Gastrocnemius medialis (tissue), 4 donors: ENCODE measurements around the gene PARP8. TPM values are rescaled to one million over a fixed set of nuclear protein-coding genes. Genes with fewer than 3 reads are reported as not detected.

ENCODE experiments used
- ATAC-seq, 2 donors: fragments of 150-250 bp; one replicate each; pipeline ENCODE4 v1.9.1; 2016
- DNase-seq, 2 donors: peaks; one replicate each; pipeline ENCODE4 v3.0.0-alpha.2; 2019
- H3K27ac ChIP-seq, 4 donors: fragments of 200-600 bp; sonication (generic); 1 replicate in 1 of 4; 2 replicates in 3 of 4; pipeline ENCODE4 v1.5.1; 2016 to 2018; ENCODE audit warnings: mild to moderate bottlenecking in 2 of 4, moderate library complexity in 1 of 4
- H3K27me3 ChIP-seq, 3 donors: fragments of 200-600 bp; sonication (generic) in 2 of 3; 1 replicate in 1 of 3; 2 replicates in 2 of 3; pipeline versions ENCODE4 v1.5.1 to v1.6.0; 2016 to 2019; ENCODE audit warnings: mild to moderate bottlenecking in 1 of 3, moderate library complexity in 1 of 3
- H3K36me3 ChIP-seq, 2 donors: fragments of 200-600 bp; sonication (generic) in 1 of 2; one replicate each; pipeline ENCODE4 v1.5.1; 2017 to 2018
- H3K4me1 ChIP-seq, 2 donors: fragments of 200-600 bp; sonication (generic) in 1 of 2; one replicate each; pipeline ENCODE4 v1.5.1; 2016 to 2017; ENCODE audit warnings: mild to moderate bottlenecking in 2 of 2
- H3K4me3 ChIP-seq, 4 donors: fragments of 200-600 bp; sonication (generic) in 3 of 4; 1 replicate in 1 of 4; 2 replicates in 3 of 4; pipeline ENCODE4 v1.5.1; 2016 to 2019; ENCODE audit warnings: mild to moderate bottlenecking in 2 of 4
- H3K9me3 ChIP-seq, 3 donors: fragments of 200-600 bp; sonication (generic) in 2 of 3; 1 replicate in 1 of 3; 2 replicates in 2 of 3; pipeline ENCODE4 v1.5.1; 2016 to 2019
- CTCF ChIP-seq, 5 experiments: fragments of 450-650 bp in 3 of 5; fragments of 200-600 bp in 2 of 5; sonication (generic) in 2 of 5; IDR thresholded peaks in 4 of 5; conservative IDR thresholded peaks in 1 of 5; 1 replicate in 4 of 5; 2 replicates in 1 of 5; pipeline ENCODE4 v1.5.1; 2016 to 2019; ENCODE audit warnings: antibody characterized with exemption in 5 of 5, mild to moderate bottlenecking in 3 of 5, moderate library complexity in 3 of 5
- POLR2A ChIP-seq, 2 donors: fragments of 450-650 bp; IDR thresholded peaks; one replicate each; pipeline ENCODE4 v1.6.1; 2017; ENCODE audit warnings: antibody characterized with exemption in 2 of 2, mild to moderate bottlenecking in 2 of 2, moderate library complexity in 2 of 2
- in situ Hi-C, 4 donors: fragments of 200-750 bp; cut with MboI; loops; one replicate each; pipeline versions ENCODE4 v1.15.0 to v1.8.0; 2017; ENCODE audit warnings: low sequenced_read_pairs in 4 of 4
- intact Hi-C: fragments of 100-400 bp; cut with DNase I; formaldehyde crosslinking; loops from one replicate; pipeline ENCODE4 v1.15.1; 2023; ENCODE audit warnings: low total_unique reads
- total RNA-seq, 4 donors: library from RNA; depleted of rRNA; stranded (reverse); fragments of >200 nt; gene quantifications; one replicate each; pipeline versions ENCODE4 v1.1.0 to v1.2.3, GENCODE V29; 2016

Gene PARP8
- total RNA-seq, 4 donors from 2014 or later, result 1.0 to 1.9 (median 1.5) TPM

DNA sequence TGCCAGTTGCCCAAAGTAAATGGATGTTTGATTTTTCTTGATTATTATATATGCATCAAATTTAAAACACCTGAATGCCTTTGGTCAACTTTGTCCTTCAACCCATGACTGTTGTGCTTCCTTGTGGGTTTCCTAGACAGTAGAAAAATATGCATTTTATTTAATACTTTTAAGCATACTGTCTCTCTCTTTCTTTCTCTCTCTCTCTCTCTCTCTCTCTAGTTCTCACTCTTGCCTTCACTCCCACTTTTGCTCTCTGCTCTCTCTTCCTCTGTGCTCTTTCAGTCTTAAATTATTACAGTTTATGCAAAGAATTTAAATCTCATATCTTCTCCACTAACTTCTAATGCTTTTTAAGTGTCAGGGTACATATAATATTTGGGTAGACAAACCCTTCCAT, 173.0 kb downstream of the PARP8 start:
- Histone ChIP-seq H3K27me3 (no peaks in the 10 kb centered on the region), H3K36me3 (no peaks in the 10 kb centered on the region), H3K9me3 (no peaks in the 10 kb centered on the region), H3K4me3 (no peak overlapping the region), H3K4me1 (no peaks in the 10 kb centered on the region), H3K27ac (no peak overlapping the region)
- DNase-seq (no peak), ATAC-seq (no peak)
- intact Hi-C loops (no loop called here), in situ Hi-C loops (no loop called here)
- no peak for TF ChIP-seq POLR2A (IDR thresholded peaks at IDR 0.05)
- no peak for TF ChIP-seq CTCF (IDR thresholded peaks at IDR 0.05 in 4 of 5, conservative IDR thresholded peaks at IDR 0.05 in 1 of 5)

- Histone ChIP-seq H3K36me3 (no peaks in the 10 kb centered on the region), H3K27me3 (no peaks in the 10 kb centered on the region), H3K9me3 (no peaks in the 10 kb centered on the region), H3K4me1 (no peaks in the 10 kb centered on the region), H3K27ac (no peak overlapping the region), H3K4me3 (no peak overlapping the region)
- no peak for DNase-seq
- in situ Hi-C loops (no loop called here), intact Hi-C loops (no loop called here)
- TF ChIP-seq POLR2A (IDR thresholded peaks at IDR 0.05) (no peak), CTCF (IDR thresholded peaks at IDR 0.05 in 4 of 5, conservative IDR thresholded peaks at IDR 0.05 in 1 of 5) (no peak)
- no peak for ATAC-seq
Measured at GRCh38 chr5:50843091-50843490, 176.7 kb downstream of the PARP8 start.

DNA sequence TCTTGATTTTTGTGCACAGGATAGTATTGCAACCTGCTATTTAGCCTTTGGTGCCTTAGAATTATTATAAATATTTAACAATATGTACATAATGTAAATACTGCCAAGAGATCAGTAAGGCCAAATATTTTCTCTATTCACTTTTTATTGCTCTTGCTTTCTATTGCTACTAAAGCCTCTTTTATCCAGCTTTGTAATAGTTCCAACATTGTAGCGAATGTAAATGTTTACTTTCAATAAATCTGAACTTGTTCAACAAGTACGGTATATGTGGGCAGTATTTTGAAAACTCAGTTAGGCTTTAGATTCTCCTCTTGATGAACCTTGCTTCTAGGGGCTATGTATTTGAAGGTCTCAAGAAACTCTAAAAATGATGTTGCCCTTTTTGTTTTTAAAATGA, 179.8 kb downstream of the PARP8 start:
- H3K4me1 ChIP-seq, result no peaks in the 10 kb centered on the region
- H3K36me3 ChIP-seq, result no peaks in the 10 kb centered on the region
- in situ Hi-C loops, result no loop called here
- intact Hi-C loops, result no loop called here
- ATAC-seq (no peak), DNase-seq (no peak)
- no peak overlapping the region for H3K4me3 ChIP-seq
- H3K27ac ChIP-seq, result no peak overlapping the region
- no peaks in the 10 kb centered on the region for H3K9me3 ChIP-seq
- no peaks in the 10 kb centered on the region for H3K27me3 ChIP-seq
- TF ChIP-seq CTCF (IDR thresholded peaks at IDR 0.05 in 4 of 5, conservative IDR thresholded peaks at IDR 0.05 in 1 of 5), result no peak
- TF ChIP-seq POLR2A (IDR thresholded peaks at IDR 0.05), result no peak

GRCh38 chr5:50849554-50849953, 183.1 kb downstream of the PARP8 start:
- Histone ChIP-seq H3K9me3 (no peaks in the 10 kb centered on the region), H3K27ac (no peak overlapping the region), H3K4me3 (no peak overlapping the region), H3K36me3 (no peaks in the 10 kb centered on the region), H3K27me3 (no peaks in the 10 kb centered on the region), H3K4me1 (no peaks in the 10 kb centered on the region)
- intact Hi-C loops, result no loop called here
- no peak for DNase-seq
- TF ChIP-seq POLR2A (IDR thresholded peaks at IDR 0.05) (no peak), CTCF (IDR thresholded peaks at IDR 0.05 in 4 of 5, conservative IDR thresholded peaks at IDR 0.05 in 1 of 5) (no peak)
- ATAC-seq, result no peak
- in situ Hi-C loops, result no loop called here

DNA sequence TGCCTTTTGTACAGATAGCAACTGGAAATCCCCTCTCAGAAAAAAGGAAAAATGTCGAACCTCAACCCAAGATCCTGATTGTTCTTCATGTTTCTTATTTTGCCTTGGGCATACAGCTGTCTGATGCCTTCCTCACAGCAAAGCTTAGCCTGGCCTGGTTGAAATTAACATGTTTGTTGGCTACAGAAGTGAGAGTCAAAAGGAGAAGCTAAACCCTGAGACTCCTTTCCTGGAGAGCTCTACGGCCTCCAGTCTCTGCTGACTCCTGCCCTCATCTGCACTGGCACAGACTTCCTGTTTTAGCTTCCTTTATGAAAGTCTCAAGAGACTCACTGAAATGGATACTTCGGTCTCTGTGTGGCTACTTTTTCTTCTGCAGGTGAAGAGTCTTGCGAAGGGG, 186.7 kb downstream of the PARP8 start:
- no peak overlapping the region for H3K27ac ChIP-seq
- H3K36me3 ChIP-seq, result no peaks in the 10 kb centered on the region
- ATAC-seq (no peak), DNase-seq (peak; percentile 8 to 21)
- TF ChIP-seq POLR2A (IDR thresholded peaks at IDR 0.05) (no peak), CTCF (IDR thresholded peaks at IDR 0.05 in 4 of 5, conservative IDR thresholded peaks at IDR 0.05 in 1 of 5) (no peak)
- H3K4me3 ChIP-seq, result no peak overlapping the region
- no peaks in the 10 kb centered on the region for H3K9me3 ChIP-seq
- H3K27me3 ChIP-seq, result no peaks in the 10 kb centered on the region
- no peaks in the 10 kb centered on the region for H3K4me1 ChIP-seq
- intact Hi-C loops, result no loop called here
- in situ Hi-C loops, result no loop called here
